Measurements from ENCODE around the gene MACROD2.

- TF ChIP-seq, protein P1, sequence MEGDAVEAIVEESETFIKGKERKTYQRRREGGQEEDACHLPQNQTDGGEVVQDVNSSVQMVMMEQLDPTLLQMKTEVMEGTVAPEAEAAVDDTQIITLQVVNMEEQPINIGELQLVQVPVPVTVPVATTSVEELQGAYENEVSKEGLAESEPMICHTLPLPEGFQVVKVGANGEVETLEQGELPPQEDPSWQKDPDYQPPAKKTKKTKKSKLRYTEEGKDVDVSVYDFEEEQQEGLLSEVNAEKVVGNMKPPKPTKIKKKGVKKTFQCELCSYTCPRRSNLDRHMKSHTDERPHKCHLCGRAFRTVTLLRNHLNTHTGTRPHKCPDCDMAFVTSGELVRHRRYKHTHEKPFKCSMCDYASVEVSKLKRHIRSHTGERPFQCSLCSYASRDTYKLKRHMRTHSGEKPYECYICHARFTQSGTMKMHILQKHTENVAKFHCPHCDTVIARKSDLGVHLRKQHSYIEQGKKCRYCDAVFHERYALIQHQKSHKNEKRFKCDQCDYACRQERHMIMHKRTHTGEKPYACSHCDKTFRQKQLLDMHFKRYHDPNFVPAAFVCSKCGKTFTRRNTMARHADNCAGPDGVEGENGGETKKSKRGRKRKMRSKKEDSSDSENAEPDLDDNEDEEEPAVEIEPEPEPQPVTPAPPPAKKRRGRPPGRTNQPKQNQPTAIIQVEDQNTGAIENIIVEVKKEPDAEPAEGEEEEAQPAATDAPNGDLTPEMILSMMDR (IDR thresholded peaks at IDR 0.05): no peak
- no peak for TF ChIP-seq POLR2A (IDR thresholded peaks at IDR 0.05)
Observed at GRCh38 chr20:15619341-15619740, 1624.0 kb downstream of the MACROD2 start.

Measured in body of pancreas (tissue), 4 donors.